Ishikawa (cell line): ENCODE measurements around the gene HRH1.

ENCODE experiments used
- TAF1 ChIP-seq: IDR thresholded peaks from 2 replicates; pipeline ENCODE4 v1.6.1; 2012; ENCODE audit warnings: low read depth, mild to moderate bottlenecking
- YY1 ChIP-seq: IDR thresholded peaks from 2 replicates; pipeline ENCODE4 v1.6.1; 2012; ENCODE audit warnings: low read depth

DNA sequence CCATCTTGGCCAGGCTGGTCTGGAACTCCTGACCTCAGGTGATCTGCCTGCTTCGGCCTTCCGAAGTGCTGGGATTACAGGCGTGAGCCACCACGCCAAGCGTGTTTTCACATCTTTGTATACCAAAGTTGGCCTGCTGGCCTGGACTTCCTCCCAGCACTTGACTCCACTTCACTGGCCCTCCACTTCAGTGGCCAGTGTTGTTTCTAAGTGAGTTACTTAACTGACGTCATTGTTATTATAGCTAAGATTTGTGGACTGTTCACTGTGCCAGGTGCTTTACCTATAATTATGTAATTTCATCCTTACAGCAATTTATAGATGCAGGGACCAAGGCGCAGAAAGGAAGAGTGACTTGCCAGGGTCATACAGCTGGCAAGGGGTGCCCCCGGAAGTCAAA lies 52.0 kb downstream of the HRH1 start:
- TF ChIP-seq TAF1 (no peak), YY1 (no peak)
